ENCODE data around the gene SEMA3E.

Gene SEMA3E

GRCh38 chr7:83640731-83641537, 8.0 kb downstream of the SEMA3E start:
- FAIRE-seq, result no peak

GRCh38 chr7:83640240-83640639, 8.7 kb downstream of the SEMA3E start:
- FAIRE-seq, result no peak

- FAIRE-seq, result no peak
Measured at GRCh38 chr7:83633516-83633915, 15.4 kb downstream of the SEMA3E start.

- FAIRE-seq, result no peak
Measured at GRCh38 chr7:83629117-83629880, 19.6 kb downstream of the SEMA3E start.

GRCh38 chr7:83617858-83618257, 31.1 kb downstream of the SEMA3E start:
- no peak for FAIRE-seq

GRCh38 chr7:83614112-83614511, 34.8 kb downstream of the SEMA3E start:
- no peak for FAIRE-seq

- FAIRE-seq, result no peak
Measured at GRCh38 chr7:83613232-83613631, 35.7 kb downstream of the SEMA3E start.

- FAIRE-seq, result no peak
Measured at GRCh38 chr7:83611776-83612175, 37.2 kb downstream of the SEMA3E start.

- FAIRE-seq, result no peak
Measured at GRCh38 chr7:83610649-83611304, 38.2 kb downstream of the SEMA3E start.

GRCh38 chr7:83608716-83609115, 40.2 kb downstream of the SEMA3E start:
- FAIRE-seq, result no peak

- FAIRE-seq, result no peak
Measured at GRCh38 chr7:83603649-83604048, 45.3 kb downstream of the SEMA3E start.

GRCh38 chr7:83599131-83599530, 49.8 kb downstream of the SEMA3E start:
- no peak for FAIRE-seq

- no peak for FAIRE-seq
Measured at GRCh38 chr7:83593921-83594475, 54.9 kb downstream of the SEMA3E start.

- no peak for FAIRE-seq
Measured at GRCh38 chr7:83588602-83589240, 60.2 kb downstream of the SEMA3E start.

- FAIRE-seq, result no peak
Measured at GRCh38 chr7:83586281-83586680, 62.7 kb downstream of the SEMA3E start.

GRCh38 chr7:83581667-83582435, 67.1 kb downstream of the SEMA3E start:
- peak; percentile 90 for FAIRE-seq

- FAIRE-seq, result no peak
Measured at GRCh38 chr7:83579740-83580139, 69.2 kb downstream of the SEMA3E start.

GRCh38 chr7:83575436-83575835, 73.5 kb downstream of the SEMA3E start:
- FAIRE-seq, result no peak

GRCh38 chr7:83574616-83575015, 74.3 kb downstream of the SEMA3E start:
- FAIRE-seq, result no peak

- FAIRE-seq, result no peak
Measured at GRCh38 chr7:83562960-83563359, 86.0 kb downstream of the SEMA3E start.

- FAIRE-seq, result no peak
Measured at GRCh38 chr7:83562289-83562688, 86.7 kb downstream of the SEMA3E start.

- no peak for FAIRE-seq
Measured at GRCh38 chr7:83559887-83560286, 89.1 kb downstream of the SEMA3E start.

All from endometrium (tissue), 2 donors.